IMR-90 (cell line): ENCODE results near the gene HAGHL. TPM values are rescaled to one million over a fixed set of nuclear protein-coding genes. Genes with fewer than 3 reads are reported as not detected.
A peak's percentile ranks its signal among the peaks of the same experiment; 100 is the strongest.

ENCODE experiments used
- ATAC-seq: fragments of 200-7000 bp; cut with Tn5 transposase; 2 replicates; pipeline ENCODE4 v1.9.1; 2020; ENCODE audit warnings: low read depth, mild to moderate bottlenecking, moderate library complexity
- BruUV-seq: library from RNA; stranded (reverse); fragments of 400-500 nt; replicated peaks from 2 replicates; lab custom pipeline; 2021; lab: Mats Ljungman, UMichigan
- CTCF ChIA-PET: fragments of 300-600 bp; formaldehyde crosslinking; extraction: SDS; loops from one replicate; lab custom pipeline; 2021; ENCODE audit warnings: antibody characterized with exemption; lab: Yijun Ruan, JAX
- POLR2A ChIA-PET: fragments of 300-600 bp; sonication (Branson Sonifier 250); formaldehyde crosslinking; loops from one replicate; lab custom pipeline; 2022; ENCODE audit warnings: antibody characterized with exemption; ENCODE audit not compliant: unreplicated experiment; lab: Charles Lee
- DNase-seq: peaks from one replicate; pipeline ENCODE4 v3.0.0; 2013
- H2AFZ ChIP-seq: replicated peaks from 2 replicates; pipeline ENCODE3; 2013; ENCODE audit warnings: low read length, mild to moderate bottlenecking; ENCODE audit not compliant: poor library complexity
- H2AK5ac ChIP-seq: 2 replicates; pipeline ENCODE4 v1.6.1; 2013; ENCODE audit warnings: low read depth, low read length, inconsistent platforms
- H2AK9ac ChIP-seq: replicated peaks from 2 replicates; pipeline ENCODE3; 2013; ENCODE audit warnings: mild to moderate bottlenecking, low read depth, low read length, moderate library complexity; ENCODE audit not compliant: poor library complexity
- H2BK120ac ChIP-seq: 2 replicates; pipeline ENCODE4 v1.6.1; 2013; ENCODE audit warnings: low read depth, low read length, inconsistent platforms
- H2BK15ac ChIP-seq: 3 replicates; pipeline ENCODE4 v1.6.1; 2013; ENCODE audit warnings: low read depth, low read length, inconsistent platforms
- H2BK20ac ChIP-seq: 2 replicates; pipeline ENCODE4 v1.6.1; 2013; ENCODE audit warnings: low read depth, mild to moderate bottlenecking, inconsistent platforms, low read length, moderate library complexity
- H2BK5ac ChIP-seq: 2 replicates; pipeline ENCODE4 v1.6.1; 2013; ENCODE audit warnings: mild to moderate bottlenecking, low read depth, low read length, inconsistent platforms; ENCODE audit not compliant: poor library complexity, severe bottlenecking
- H3K14ac ChIP-seq: replicated peaks from 2 replicates; pipeline ENCODE4 v1.6.1; 2013; ENCODE audit warnings: low read depth, low read length, inconsistent platforms
- H3K18ac ChIP-seq: 2 replicates; pipeline ENCODE4 v1.6.1; 2013; ENCODE audit warnings: low read depth, low read length, control low read depth
- H3K23ac ChIP-seq: 2 replicates; pipeline ENCODE4 v1.6.1; 2013; ENCODE audit warnings: low read depth, low read length, inconsistent platforms
- H3K27ac ChIP-seq: 2 replicates; pipeline ENCODE4 v1.5.1; 2013; ENCODE audit warnings: mild to moderate bottlenecking, control low read depth, low read length; ENCODE audit not compliant: insufficient read depth
- H3K27me3 ChIP-seq: 2 replicates; pipeline ENCODE4 v1.6.1; 2013; ENCODE audit warnings: low read length; ENCODE audit not compliant: control insufficient read depth, insufficient read depth
- H3K36me3 ChIP-seq: 2 replicates; pipeline ENCODE4 v1.6.1; 2013; ENCODE audit warnings: low read length, mixed read lengths; ENCODE audit not compliant: control insufficient read depth, insufficient read depth
- H3K4ac ChIP-seq: 2 replicates; pipeline ENCODE4 v1.6.1; 2013; ENCODE audit warnings: low read depth, low read length, inconsistent platforms
- H3K4me1 ChIP-seq: 2 replicates; pipeline ENCODE4 v1.6.1; 2013; ENCODE audit warnings: low read length, mixed read lengths; ENCODE audit not compliant: control insufficient read depth, insufficient read depth
- H3K4me2 ChIP-seq: 2 replicates; pipeline ENCODE4 v1.6.1; 2013; ENCODE audit warnings: low read depth, mild to moderate bottlenecking, control low read depth, low read length, moderate library complexity
- H3K4me3 ChIP-seq: 2 replicates; pipeline ENCODE4 v1.5.1; 2013; ENCODE audit warnings: low read depth, mild to moderate bottlenecking, control low read depth, low read length, moderate library complexity; ENCODE audit not compliant: insufficient read depth
- H3K56ac ChIP-seq: 2 replicates; pipeline ENCODE4 v1.6.1; 2013; ENCODE audit warnings: low read length, inconsistent platforms; ENCODE audit not compliant: insufficient read depth; ENCODE audit errors: extremely low read depth
- H3K79me1 ChIP-seq, 2 experiments: 2 replicates each; pipeline ENCODE4 v1.6.1; 2013; ENCODE audit warnings: low read length in 2 of 2, inconsistent platforms in 1 of 2, low read depth in 1 of 2
- H3K9ac ChIP-seq: 2 replicates; pipeline ENCODE4 v1.6.1; 2013; ENCODE audit warnings: low read depth, low read length, control low read depth
- H3K9me1 ChIP-seq: 2 replicates; pipeline ENCODE4 v1.6.1; 2013; ENCODE audit warnings: low read length, inconsistent platforms; ENCODE audit not compliant: insufficient read depth
- H3K9me3 ChIP-seq: 2 replicates; pipeline ENCODE4 v1.6.1; 2013; ENCODE audit warnings: low read length; ENCODE audit not compliant: control insufficient read depth, insufficient read depth
- H4K20me1 ChIP-seq: 2 replicates; pipeline ENCODE4 v1.6.1; 2013; ENCODE audit warnings: low read length, inconsistent platforms; ENCODE audit not compliant: insufficient read depth
- H4K5ac ChIP-seq: 2 replicates; pipeline ENCODE4 v1.6.1; 2013; ENCODE audit warnings: mild to moderate bottlenecking, low read depth, low read length, control low read depth
- H4K8ac ChIP-seq, 2 experiments: 2 replicates each; pipeline ENCODE4 v1.6.1; 2013; ENCODE audit warnings: low read depth in 2 of 2, low read length in 2 of 2, control low read depth in 1 of 2, inconsistent platforms in 1 of 2
- H4K91ac ChIP-seq: 2 replicates; pipeline ENCODE4 v1.6.1; 2013; ENCODE audit warnings: low read depth, low read length, inconsistent platforms; ENCODE audit not compliant: insufficient read depth
- BHLHE40 ChIP-seq: fragments of 150-350 bp; IDR thresholded peaks from 2 replicates; pipeline ENCODE4 v1.6.1; 2016; ENCODE audit warnings: mild to moderate bottlenecking, low read depth, low read length
- CTCF ChIP-seq: conservative IDR thresholded peaks from 2 replicates; pipeline ENCODE4 v1.5.1; 2012; ENCODE audit warnings: mild to moderate bottlenecking, low read depth, low read length, improper control_type of control experiment
- MAZ ChIP-seq: IDR thresholded peaks from 2 replicates; pipeline ENCODE4 v1.6.1; 2012; ENCODE audit warnings: low read depth, mild to moderate bottlenecking, low read length, improper control_type of control experiment, moderate library complexity, borderline replicate concordance
- MXI1 ChIP-seq: IDR thresholded peaks from 2 replicates; pipeline ENCODE4 v1.6.1; 2012; ENCODE audit warnings: low read depth, mild to moderate bottlenecking, low read length, moderate library complexity, borderline replicate concordance
- RCOR1 ChIP-seq: IDR thresholded peaks from 2 replicates; pipeline ENCODE4 v1.6.1; 2012; ENCODE audit warnings: mild to moderate bottlenecking, low read length, improper control_type of control experiment; ENCODE audit not compliant: insufficient replicate concordance
- USF2 ChIP-seq: fragments of 150-350 bp; IDR thresholded peaks from 2 replicates; pipeline ENCODE4 v1.6.1; 2017; ENCODE audit warnings: mild to moderate bottlenecking, antibody characterized with exemption, low read length, low read depth
- WGBS, 2 experiments: methylation state at CpG; one replicate each; pipeline versions ENCODE4 v1.1.5 to v1.1.7; 2013; ENCODE audit warnings: missing lambda C conversion rate in 2 of 2; ENCODE audit not compliant: insufficient read length in 1 of 2; ENCODE audit errors: extremely low coverage in 2 of 2; 5-methylcytosine and 5-hydroxymethylcytosine counted together
- dilution Hi-C: fragments of 300-500 bp; cut with HindIII; formaldehyde crosslinking; loops from one replicate; pipeline ENCODE4 v1.14.3; 2018; ENCODE audit warnings: low sequenced_read_pairs; ENCODE audit not compliant: unreplicated experiment
- in situ Hi-C: fragments of 300-500 bp; cut with MboI; formaldehyde crosslinking; loops from 3 replicates; pipeline ENCODE4 v1.14.3; 2019; ENCODE audit warnings: low sequenced_read_pairs, inconsistent platforms, mixed read lengths
- intact Hi-C: fragments of 100-400 bp; cut with micrococcal nuclease; formaldehyde crosslinking; loops from 2 replicates; pipeline ENCODE4 v1.10.0; 2022
- polyA plus RNA-seq, 3 experiments: library from polyadenylated mRNA; depleted of rRNA; stranded (reverse); fragments of >200 nt; gene quantifications; 2 replicates each; pipeline ENCODE4 v1.2.3, GENCODE V29; 2012; ENCODE audit warnings: low replicate concordance in 1 of 3
- total RNA-seq: library from RNA; depleted of rRNA; stranded (reverse); fragments of >200 nt; gene quantifications from 2 replicates; pipeline ENCODE4 v1.2.3, GENCODE V29; 2012

Gene HAGHL
- total and polyA plus RNA-seq, 2 of the 4 experiments (the other 2 are of a cell fraction), result 3.0 to 12.5 TPM

DNA sequence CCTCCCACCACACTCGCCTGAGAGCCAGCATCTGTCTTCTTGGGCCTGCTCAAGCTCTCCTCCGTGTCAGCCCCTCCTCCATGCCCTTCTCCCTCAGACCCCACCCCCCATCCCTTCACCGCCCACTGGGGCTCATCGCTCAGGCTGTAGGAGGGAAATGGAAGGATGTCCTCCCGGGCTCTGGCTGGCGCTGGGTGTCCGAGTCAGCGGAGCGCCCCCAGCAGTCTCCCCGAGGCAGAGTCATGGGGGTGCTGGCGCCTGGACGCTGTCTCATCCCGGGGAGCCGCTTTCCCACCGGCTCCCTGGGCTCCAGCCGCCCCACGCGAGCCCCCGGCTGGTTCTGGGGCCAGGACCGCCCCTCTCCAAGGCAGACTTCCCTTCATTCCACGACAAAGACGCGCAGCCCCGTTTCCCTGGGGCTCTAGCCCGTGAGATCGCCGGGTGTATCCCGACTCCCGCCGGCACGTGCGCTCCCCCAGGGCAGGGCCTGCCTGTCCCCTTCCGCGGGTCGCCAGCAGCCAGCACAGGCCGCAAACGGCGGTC lies 6.4 kb upstream of the HAGHL start:
- H2AFZ ChIP-seq, result peak overlapping the region; percentile 96
- H2AK5ac ChIP-seq, result peak overlapping the region; percentile 72; the same call in 1 of the 2 replicates
- POLR2A ChIA-PET, result interaction anchor here (0.5 kb wide), 1 partner anchor 11 kb away, joined by 4 read pairs; no protein-coding TSS in a partner anchor
- peak overlapping the region; percentile 92 for H2AK9ac ChIP-seq
- H4K20me1 ChIP-seq, result peaks cover 7% of the 10 kb centered on the region
- no TSS peak for BruUV-seq
- H4K5ac ChIP-seq, result peak overlapping the region; percentile 6; the same call in 1 of the 2 replicates
- intact Hi-C loops (no loop called here), dilution Hi-C loops (no loop called here), in situ Hi-C loops (loop anchor here (25.0 kb wide), 1 partner anchor 342 kb away; the partner anchor contains the start of gene SSTR5)
- peak overlapping the region; percentile 79 for H3K9ac ChIP-seq
- peaks cover 17% of the 10 kb centered on the region for H3K4me1 ChIP-seq
- peak overlapping the region; percentile 10; the same call in 1 of the 2 replicates for H2BK120ac ChIP-seq
- H3K36me3 ChIP-seq, result peaks cover 1% of the 10 kb centered on the region; the same call in 1 of the 2 replicates
- H3K4me2 ChIP-seq, result peak overlapping the region; percentile 68
- peak; percentile 70 for DNase-seq
- CTCF ChIA-PET, result no interaction called here
- H3K18ac ChIP-seq, result no peak overlapping the region
- TF ChIP-seq RCOR1, result peak; percentile 18
- TF ChIP-seq MXI1, result peak; percentile 47; the same call in 1 of the 2 replicates
- TF ChIP-seq BHLHE40, result peak; percentile 84
- TF ChIP-seq MAZ, result peak; percentile 58; the same call in 1 of the 2 replicates
- TF ChIP-seq CTCF, result peak; percentile 42
- no peak for TF ChIP-seq USF2
- H2BK20ac ChIP-seq, result no peak overlapping the region
- no peak overlapping the region for H2BK15ac ChIP-seq
- 0 out of 2 replicates have a peak overlapping the region, but pooled peaks have one; percentile 11 for H3K23ac ChIP-seq
- peak overlapping the region; percentile 57 for H3K56ac ChIP-seq
- no peaks in the 10 kb centered on the region for H3K9me1 ChIP-seq
- H4K8ac ChIP-seq, result peak overlapping the region; percentile 92 to 94
- H2BK5ac ChIP-seq, result peak overlapping the region; percentile 93
- H3K14ac ChIP-seq, result peak overlapping the region; percentile 10; the same call in 1 of the 2 replicates
- no peaks in the 10 kb centered on the region for H3K9me3 ChIP-seq
- H3K4me3 ChIP-seq, result peak overlapping the region; percentile 98
- 0% methylated on average over 14 of the region's 38 CpGs; no CpG with 5 or more reads in 1 of the 2 experiments for WGBS, 2 experiments
- peak; percentile 53 for ATAC-seq
- H3K27me3 ChIP-seq, result no peaks in the 10 kb centered on the region
- H4K91ac ChIP-seq, result peak overlapping the region; percentile 20
- peaks cover 13 to 23% of the 10 kb centered on the region in 2 experiments for H3K79me1 ChIP-seq
- peak overlapping the region; percentile 83 for H3K4ac ChIP-seq
- peak overlapping the region; percentile 75 for H3K27ac ChIP-seq
